Measurements from ENCODE around the gene DISP1.

Gene DISP1, protein sequence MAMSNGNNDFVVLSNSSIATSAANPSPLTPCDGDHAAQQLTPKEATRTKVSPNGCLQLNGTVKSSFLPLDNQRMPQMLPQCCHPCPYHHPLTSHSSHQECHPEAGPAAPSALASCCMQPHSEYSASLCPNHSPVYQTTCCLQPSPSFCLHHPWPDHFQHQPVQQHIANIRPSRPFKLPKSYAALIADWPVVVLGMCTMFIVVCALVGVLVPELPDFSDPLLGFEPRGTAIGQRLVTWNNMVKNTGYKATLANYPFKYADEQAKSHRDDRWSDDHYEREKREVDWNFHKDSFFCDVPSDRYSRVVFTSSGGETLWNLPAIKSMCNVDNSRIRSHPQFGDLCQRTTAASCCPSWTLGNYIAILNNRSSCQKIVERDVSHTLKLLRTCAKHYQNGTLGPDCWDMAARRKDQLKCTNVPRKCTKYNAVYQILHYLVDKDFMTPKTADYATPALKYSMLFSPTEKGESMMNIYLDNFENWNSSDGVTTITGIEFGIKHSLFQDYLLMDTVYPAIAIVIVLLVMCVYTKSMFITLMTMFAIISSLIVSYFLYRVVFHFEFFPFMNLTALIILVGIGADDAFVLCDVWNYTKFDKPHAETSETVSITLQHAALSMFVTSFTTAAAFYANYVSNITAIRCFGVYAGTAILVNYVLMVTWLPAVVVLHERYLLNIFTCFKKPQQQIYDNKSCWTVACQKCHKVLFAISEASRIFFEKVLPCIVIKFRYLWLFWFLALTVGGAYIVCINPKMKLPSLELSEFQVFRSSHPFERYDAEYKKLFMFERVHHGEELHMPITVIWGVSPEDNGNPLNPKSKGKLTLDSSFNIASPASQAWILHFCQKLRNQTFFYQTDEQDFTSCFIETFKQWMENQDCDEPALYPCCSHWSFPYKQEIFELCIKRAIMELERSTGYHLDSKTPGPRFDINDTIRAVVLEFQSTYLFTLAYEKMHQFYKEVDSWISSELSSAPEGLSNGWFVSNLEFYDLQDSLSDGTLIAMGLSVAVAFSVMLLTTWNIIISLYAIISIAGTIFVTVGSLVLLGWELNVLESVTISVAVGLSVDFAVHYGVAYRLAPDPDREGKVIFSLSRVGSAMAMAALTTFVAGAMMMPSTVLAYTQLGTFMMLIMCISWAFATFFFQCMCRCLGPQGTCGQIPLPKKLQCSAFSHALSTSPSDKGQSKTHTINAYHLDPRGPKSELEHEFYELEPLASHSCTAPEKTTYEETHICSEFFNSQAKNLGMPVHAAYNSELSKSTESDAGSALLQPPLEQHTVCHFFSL (N-terminal part only)

DNA sequence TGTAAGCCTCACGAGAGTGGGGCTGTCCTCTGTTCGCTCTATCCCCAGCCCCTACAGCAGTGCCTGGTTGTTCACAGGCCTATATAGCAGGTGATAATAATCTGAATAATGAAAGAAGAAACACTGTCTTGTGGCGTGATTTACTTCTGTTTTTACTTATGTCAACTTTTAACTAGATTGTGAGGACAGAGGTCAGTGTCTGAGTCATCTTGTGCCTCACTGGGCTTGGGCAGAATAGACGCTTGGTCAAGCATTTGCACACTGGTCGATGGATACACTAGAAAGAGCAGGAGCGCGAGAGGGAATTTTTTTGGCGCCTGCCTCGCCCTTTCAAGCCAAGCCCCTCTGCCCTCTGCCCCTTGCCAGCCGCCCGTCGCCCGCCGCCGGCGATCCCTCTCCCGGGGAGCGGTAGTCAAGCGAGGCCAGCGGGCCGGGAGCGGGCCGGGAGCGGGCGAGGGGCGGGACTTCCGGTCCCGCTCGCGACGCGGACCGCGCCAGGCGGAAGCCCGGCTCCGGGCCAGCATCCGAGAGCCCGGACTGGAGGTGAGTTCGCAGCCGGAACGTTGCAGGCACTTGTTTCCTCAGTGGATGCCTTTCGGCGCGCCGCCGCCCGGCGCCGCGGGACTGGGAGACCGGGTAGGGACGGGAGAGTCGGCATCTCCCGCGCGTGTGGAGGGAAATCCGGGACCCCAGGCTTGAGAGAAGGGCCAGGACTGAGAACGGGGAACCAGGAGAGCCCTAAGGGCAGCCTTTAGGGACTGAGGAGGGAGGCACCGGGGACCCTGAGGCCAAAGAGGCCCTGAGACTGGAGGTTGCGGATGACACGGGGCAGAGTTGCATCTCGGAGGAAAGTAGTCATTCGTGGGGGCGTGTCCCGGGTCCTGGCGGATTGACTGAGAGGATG, at the start of gene DISP1:
DISP1 (plus strand) TSS at position 504 of the 904 bp plus-strand sequence. CDS start 127,785 bp downstream, outside the sequence.
- peak; percentile 88 for DNase-seq

DNA sequence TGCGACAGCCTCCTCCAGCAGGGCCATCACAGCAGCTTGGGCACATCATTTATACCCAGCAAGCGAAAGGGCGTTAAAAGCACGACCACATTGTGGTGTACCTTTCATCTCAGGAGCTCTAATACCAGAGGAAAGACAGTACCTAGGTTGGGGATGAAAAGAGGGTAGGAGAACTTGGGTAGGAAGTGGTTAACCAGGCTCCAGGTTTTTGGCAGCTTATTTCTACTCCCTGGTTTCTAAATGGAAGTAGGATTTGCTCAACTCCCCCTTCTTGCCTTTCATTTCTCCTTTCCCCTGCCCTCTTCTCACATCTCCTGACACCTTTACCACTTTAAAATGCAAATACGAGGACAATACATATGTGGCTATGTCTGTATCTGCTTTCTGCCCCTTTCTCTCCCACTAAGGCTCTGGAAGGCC, 47.7 kb upstream of the DISP1 start:
- DNase-seq, result no peak

DNA sequence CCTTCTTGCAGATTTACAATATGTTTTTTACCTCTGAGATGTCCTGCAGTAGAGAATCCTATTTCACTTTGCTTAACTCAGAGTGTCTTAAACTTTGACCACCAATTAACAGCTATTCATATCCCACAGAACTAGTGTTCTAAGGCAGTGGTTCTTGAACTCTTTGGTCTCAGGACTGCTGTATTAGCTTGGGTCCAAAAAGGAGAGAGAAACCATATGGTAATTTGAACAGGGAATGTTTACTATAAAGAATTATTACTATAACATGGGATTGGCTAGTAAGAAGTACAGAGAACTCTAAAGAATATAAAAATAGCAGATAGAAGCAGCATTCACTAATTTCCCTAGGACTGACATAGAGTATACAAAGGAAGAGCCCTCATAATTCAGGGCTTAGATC, 46.2 kb upstream of the DISP1 start:
- DNase-seq, result no peak

DNA sequence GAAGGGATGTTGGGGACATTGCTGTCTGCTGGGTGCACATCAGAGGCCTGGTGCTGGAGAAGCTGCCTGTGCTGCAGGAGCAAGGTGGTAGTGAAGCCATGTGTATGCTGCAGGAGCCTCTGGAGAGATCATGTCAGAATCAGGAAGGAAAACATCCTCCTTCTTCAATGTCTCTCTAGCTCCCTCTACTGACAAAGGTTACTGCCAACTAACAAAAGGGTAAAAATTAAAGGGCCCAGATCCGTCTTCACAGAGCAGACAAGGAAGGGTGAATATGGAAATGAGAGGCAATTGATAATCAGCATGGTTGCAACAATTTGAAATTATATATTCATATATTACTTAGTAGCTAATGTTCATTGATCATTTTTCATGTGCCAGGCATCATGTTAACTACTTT, 45.7 kb upstream of the DISP1 start:
- no peak for DNase-seq

DNA sequence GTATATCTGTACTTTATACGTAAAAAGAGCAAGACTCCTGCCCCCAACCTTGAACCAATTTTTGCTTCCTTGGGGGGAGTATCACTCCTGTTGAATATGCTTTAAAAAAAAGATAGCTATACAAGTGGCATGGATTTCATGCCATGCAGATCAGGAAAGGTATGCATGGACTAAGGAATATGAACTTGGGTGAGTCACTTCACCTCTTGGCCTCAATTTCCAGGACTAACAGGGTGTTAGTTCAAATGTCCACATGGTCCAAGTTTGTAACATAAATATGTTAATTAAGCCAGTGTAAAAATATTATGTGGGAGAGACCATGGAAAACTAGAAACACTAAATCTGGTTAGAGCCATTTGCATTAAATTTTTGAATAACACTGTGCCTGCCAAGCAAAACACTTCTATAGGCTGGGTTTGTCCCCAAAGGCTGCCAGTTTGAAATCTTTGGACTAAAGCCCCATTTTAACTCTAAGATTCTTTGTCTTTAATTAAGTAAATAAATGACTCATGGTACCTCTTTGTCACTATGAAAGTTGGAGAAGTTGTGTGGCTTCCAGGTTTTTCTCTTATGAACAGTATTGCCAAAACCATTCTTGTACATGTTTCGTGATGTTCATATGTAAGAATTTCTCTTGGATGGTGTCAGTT, 44.7 kb upstream of the DISP1 start:
- DNase-seq, result no peak

DNA sequence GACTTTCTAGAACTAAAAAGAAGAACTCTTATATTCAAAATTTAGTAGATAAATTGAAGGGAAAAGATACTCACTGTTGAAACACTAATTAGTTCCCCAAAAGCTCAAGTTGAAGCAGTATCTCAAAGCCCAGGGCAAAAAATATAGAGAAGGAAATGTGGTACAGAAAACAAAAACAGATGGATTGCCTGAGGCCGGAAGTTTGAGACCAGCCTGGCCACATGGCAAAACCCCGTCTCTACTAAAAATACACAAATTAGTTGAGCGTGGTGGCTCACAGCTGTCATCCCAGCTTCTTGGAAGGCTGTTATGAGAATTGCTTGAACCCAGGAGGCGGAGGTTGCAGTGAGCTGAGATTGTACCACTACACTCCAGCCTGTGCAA, 41.9 kb upstream of the DISP1 start:
- DNase-seq, result no peak

DNA sequence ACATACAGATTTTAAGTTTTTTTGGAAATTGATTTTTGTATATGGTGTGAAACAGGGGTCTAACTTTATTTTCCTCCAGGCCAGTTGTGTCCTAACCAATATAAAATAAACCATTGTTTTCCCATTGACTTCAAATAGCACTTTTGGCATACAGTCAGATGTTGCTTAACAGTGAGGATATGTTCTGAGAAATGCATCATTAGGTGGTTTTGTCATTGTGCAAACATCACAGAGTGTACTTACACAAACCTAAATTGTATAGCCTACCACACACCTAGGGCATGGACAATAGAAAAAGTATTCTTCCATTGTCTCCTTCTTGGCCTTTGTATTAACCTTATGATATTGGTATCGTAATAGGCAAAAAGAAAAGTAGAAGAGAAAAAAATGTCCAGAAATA, 37.4 kb upstream of the DISP1 start:
- no peak for DNase-seq

DNA sequence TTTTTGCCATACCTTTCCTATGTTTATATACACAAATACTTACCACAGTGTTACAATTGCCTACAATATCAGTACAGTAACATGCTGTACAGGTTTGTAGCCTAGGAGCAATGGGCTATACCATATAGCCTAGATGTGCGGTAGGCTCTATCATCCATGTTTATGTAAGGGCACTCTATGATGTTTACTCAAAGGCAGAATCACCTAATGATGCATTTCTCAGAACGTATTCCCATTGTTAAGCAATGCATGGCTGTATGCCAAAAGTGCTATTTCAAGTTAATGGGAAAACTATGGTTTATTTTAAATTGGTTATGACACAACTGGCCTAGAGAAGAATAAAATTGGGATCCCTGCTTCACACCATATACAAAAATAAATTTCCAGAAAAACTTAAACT, 36.9 kb upstream of the DISP1 start:
- peak; percentile 41 for DNase-seq

DNA sequence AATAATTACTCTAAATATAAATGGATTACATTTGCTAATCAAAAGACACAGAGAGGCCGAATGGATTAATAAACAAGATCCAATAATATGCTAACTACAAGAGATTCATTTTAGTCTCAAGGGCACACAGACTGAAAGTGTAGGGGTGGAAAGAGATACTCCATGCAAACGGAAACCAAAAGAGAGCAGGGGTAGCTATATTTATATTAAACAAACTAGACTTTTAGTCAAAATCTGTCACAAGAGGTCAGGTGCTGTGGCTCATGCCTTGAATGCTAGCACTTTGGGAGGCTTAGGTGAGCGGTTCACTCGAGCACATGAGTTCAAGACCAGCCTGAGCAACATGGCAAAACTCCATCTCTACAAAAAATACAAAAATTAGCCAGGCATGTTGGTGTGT, 33.6 kb upstream of the DISP1 start:
- no peak for DNase-seq

DNA sequence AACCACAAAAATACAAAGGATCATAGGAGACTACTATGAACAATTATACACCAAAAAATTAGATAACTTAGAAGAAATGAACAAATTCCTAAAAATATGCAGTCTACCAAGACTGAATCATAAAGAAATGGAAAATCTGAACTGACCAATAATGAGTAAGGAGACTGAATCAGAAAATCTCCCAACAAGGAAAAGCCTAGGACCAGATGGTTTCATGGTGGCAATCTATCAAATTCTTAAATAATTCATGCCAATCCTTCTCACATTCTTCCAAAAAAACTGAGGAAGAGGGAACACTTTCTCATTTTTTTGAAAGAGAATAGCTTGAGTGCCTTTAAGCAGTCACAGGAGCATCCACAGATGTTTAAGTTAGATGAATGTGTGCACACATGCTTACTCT, 31.8 kb upstream of the DISP1 start:
- no peak for DNase-seq

DNA sequence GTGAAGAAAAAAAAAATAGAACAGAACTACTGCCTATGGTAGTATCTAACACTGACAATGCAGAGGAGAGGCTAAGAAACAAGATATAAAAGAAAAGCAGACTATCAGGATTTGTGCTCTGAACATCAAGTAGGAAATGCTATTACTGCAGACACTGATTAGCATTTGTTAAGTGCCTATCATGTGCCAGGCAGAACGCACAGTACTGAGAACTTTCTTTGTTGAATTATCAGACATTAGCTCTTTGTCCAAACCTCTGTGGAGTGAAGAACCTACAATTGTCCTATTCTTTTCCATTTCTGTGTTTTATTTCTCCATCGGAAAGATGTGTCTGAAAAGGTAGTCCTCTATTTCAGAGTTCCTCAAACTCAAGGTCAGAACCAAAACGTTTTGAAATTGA, 30.5 kb upstream of the DISP1 start:
- DNase-seq, result no peak

DNA sequence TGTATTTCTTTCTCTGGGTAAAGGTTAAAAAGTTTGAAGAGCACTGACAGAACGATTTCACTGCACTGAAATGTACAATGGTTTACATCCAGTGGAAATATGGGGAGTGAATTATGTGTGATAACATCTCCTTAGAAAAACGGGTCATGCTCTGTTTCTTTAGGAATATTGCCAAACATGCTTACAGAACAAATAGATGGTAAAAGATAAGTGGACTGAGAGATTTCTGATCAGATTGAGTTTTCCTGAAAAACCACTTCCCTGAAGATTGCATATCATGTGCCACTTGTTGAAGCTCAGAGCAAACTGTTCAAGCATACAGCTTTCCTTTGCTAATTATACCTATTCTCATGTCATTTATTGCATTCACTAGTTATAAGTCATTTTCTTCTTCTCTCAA, 29.9 kb upstream of the DISP1 start:
- no peak for DNase-seq

DNA sequence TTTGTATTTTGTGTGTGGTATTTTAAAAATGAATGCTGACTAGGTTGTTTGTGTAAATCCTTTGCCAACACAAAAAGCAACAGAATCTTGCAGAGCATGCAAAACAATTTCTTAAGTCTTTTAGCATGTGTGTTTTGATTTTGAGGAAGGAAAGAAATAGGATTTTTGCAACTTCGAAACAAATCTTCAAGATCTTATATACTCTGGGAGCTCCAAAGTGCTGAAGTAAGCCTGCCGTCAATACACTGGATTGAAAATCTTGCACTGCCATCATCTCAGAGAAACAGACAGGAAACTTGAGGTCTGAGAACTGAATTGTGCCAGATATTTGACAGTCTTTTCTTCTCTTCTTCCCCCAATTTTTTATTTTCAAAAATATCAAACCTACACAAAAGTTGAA, 29.3 kb upstream of the DISP1 start:
- no peak for DNase-seq

DNA sequence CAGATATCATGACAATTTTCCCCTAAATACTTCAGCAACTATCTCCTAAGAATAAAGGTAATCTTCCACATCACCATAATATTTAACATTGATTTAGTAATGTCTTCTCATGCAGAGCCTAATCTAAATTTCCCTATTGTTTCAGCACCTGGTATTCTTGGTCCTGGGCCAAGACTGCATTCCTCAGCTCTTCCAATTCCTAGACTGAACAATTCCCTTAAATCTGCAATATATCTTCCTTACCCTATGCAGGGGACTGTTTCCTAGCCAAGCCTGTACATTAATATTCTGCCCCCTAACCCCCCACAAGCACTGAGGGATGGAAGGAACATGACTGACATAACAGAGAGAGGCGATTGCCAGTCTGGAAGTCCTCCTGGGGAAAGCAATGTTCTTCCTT, 28.7 kb upstream of the DISP1 start:
- no peak for DNase-seq

DNA sequence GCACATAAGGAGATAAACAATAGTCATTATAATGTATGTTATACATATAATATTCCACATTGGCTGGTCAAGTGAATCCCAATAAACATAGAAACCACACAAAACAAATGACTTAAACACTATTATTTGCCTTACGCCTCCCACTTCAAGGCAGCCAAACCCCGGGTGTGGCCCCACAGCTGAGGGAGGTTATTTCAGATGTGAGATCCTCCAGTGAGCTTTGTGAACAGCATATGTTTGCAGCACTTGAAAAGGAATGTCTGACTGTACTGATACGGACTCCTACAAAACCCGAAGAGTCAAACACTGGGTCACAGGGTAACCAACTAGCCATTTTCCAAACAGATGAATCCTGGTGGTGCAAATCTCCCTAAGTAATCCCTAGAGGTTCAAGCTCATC, 27.1 kb upstream of the DISP1 start:
- DNase-seq, result no peak

DNA sequence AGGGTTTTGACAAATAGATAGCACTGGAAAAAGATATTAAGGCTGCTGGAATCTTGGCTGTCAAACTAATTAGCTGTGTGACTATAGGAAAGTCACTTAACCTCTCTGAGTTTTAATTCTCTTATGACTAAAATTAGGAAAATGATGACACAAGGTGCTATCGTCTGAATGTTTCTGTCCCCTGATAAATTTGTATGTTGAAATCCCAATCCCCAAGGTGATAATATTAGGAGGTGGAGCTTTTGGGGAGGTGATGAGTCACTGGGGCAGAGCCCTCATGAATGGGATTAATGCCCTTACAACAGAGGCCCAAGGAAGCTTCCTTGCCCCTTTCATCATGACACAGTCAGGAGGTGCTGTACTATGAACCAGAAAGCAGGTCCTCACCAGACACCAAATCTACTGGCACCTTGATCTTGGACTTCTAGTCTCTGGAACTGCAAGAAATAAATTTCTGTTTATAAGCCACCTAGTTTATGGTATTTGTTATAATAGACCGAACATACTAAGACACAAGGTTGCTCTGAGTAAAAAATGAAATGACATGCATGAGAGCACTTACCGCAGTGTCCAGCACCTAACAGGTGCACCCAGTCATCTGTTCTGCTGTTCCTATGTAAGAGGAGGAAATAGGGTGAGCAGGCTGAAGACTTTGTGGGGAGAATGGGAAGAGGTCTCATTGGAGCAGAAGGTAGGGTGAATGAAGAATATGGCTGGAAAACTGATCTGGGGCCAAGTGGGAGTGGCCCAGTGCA, 26.3 kb upstream of the DISP1 start:
- DNase-seq, result no peak

DNA sequence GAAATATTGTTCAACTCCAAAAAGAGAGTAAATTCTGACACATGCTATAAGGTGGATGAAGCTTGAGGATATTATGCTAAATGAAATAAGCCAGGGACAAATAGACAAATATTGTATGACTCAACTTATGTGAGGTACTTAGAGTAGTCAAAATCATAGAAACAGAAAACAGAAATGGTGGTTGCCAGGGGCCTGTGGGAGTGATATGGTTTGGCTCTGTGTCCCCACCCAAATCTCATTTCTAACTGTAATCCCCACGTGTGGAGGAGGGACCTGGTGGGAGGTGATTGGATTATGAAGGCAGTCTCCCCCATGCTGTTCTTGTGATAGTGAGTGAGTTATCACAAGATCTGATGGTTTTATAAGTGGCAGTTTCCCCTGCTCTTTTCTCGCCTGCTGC, 24.7 kb upstream of the DISP1 start:
- DNase-seq, result no peak

DNA sequence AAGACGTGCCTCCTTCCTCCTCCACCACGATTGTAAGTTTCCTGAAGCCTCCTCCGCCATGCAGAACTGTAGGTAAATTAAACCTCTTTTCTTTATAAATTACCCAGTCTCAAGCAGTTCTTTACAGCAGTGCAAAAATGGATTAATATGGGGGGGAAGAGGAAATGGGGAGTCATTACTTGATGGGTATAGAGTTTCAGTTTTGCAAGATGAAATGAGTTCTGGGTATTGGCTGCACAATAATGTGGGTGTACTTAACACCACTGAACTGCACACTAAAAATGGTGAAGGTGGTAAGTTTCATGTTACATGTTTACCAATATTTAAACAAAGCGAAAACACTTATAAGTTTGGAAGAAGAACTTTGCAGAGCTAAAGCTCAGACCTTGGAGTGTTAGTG, 24.3 kb upstream of the DISP1 start:
- no peak for DNase-seq

DNA sequence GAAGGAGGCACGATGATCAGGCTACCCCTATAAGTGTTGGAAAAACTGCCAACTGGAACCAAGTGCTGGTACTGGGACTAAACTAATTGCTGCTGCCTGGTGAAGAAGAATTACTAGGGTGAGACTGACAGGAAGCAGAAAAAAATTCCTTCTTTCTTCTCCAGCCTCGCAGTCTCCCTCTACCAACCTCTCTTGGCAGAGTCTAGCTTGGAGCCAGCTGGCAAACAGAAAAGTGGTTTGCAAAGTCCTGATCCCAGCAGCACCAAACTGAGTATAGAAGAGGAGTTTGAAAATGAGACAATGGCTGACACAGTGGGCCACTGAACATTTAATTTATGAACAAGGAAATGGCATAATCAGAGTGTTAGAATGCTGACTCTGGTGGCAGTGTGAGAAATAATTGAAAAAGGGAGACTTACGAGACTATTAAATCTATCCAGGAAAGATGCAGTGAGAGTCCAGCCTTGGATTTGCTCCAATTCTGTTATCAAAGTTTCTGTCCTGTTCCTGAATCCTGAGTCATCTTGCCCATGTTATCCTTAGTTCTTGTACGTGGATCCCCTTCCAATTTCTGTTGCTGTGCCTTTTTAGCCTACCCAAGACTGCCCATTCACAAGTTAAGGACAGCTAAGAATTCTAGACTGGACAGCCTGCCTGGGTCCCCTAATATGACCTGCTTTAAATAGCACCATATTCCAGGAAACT, 23.7 kb upstream of the DISP1 start:
- DNase-seq, result no peak

DNA sequence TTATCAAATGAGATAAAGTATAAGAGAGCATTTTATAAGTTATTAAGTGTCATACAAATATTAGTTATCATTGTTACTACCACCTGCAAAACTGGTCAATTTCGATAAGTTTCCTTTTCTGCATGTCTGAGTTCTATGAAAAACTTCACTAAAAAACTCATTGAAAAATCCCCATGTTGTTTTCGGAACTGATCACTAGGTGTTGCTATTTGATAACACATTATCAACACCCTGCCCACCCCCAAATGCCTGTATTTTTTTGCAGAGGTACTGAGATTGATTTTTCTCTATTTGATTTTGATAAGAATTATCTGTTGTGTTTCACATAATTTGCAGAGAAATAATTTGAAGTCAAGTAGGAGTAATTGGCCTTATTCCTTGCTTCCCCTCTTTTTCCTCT, 22.1 kb upstream of the DISP1 start:
- peak; percentile 55 for DNase-seq
